HG02885 (cell line): ENCODE measurements around the gene CMTR1.
"Not testable (repeated sequence)": the region's sequence is repeated elsewhere in the genome, so short reads cannot be mapped to it uniquely, and the experiment has no call there.

Experiments
- ATAC-seq: cut with Tn5 transposase; IDR thresholded peaks from one replicate; pipeline ENCODE4 v1.9.1; 2021; ENCODE audit warnings: mild to moderate bottlenecking; ENCODE audit not compliant: unreplicated experiment, poor library complexity

The CMTR1 gene

DNA sequence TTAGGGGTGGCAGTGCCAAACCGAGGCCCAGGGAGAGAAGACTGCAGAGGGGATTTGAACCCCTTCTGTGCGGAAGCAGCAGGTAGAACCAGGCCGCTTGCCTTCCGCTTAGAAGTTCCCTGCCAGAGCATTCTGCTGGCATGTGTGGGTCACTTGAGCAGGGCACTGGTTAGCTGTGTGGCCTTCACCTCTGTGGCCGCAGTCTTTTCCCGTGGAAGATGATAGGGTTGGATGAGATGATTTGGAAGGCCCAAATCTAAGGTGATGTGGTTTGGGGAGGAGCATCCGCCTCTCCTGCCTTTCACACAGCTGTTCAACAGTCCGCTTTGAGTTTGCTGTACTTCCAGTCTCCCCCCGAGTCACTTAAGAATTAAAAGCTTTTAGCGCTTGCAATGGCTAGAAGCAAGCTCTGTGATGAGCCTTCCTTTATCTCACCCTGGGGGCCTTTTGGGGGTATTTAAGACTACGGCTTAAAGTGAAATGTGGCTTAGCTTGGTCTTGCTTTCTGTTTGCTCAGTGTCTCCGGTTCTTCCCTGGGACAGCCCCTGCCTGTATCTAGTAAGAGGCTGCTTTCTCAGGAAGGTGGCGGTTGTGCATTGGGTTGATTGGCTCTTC is 743 bp downstream of the CMTR1 start:
- ATAC-seq: peak; percentile 18

DNA sequence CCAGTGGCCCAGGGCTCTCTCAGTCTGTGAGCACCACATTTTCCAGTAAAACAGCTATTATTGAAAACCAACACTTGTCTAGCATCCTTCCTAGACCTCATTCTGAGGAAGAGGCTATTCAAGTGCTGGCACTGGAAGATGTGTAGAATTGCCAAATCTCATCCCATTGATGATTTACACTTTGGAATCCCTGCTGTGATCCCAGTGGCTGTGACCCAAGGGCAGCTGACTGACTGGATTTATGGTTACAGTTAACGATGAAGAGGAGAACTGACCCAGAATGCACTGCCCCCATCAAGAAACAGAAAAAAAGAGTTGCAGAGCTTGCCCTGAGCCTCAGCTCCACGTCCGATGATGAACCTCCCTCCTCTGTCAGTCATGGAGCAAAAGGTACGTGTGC is 2.4 kb downstream of the CMTR1 start:
- no peak for ATAC-seq

DNA sequence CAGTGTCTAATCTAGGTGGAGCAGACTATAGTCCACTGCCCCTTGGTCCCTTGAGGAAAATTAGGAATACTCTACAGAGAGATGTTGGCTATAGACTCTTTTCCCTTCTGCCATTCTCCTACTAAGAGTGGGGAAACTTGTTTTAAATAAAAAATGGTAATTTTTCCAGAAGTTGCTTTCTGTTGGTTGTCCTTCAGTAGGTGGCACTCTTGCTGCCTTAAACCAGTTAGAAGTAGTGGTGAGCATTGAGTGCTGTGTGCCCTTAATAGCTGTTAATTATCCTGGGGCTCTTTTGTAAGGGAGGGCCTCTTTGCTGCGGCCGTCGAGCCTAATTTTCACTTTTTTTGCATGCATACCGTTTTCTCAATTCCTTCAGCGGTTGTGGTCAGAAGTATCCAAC is 2.8 kb downstream of the CMTR1 start:
- ATAC-seq: no peak

DNA sequence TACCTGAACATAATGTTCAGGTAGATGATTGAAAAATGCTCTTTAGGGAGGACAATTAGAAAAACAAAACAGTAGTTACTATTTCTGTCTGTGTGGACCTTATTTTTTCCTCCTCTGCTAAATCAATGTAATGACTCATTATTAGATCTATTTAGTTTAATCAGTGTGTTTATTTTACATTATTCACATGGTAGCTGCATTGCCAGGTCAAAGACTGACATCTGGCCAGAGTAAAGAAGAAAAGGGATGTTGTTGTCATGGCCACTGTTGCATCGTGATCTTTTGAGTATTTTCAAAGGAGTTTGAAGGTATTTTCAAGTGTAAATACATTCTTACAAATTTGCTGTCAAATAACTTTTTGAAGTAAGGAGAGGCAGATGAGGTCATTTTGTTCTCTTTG is 5.9 kb downstream of the CMTR1 start:
- no peak for ATAC-seq

GRCh38 chr6:37441651-37442050 is 8.6 kb downstream of the CMTR1 start:
- no peak for ATAC-seq

DNA sequence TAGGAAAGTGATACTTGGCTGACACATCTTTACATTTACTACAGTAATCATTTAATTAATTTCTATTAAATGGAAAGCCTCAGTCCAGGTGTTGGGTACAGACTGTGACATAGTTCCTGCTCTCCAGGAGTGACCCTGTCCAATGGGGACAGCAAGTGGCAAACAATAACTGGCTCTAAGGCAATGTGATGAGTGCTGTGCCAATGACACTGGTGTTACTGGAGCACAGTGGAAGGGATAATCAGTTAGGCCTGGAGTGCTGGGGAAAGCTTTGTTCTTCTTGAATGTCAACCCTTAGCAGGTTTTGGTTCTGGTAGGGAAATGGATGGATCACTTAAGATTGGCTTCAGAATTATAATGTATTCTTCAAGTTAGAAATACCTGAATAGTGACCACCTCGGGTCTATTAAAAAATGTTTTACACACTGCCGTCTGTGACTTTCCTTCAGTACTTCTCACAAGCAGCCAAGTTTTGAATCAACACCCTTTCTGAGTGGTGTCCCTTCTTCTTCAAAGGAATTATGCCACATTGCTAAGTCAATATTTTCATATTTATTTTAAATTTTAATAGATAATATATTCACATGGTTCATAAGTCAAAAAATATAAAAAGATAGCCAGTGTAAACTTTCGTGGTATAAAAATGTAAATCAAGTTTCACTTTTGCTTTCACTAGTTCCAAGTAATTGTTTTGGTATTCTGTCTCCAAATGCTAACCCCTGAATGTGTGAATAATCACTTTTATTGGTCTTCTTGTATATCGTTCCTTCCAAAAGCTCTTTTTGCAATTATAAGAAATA is 9.6 kb downstream of the CMTR1 start:
- ATAC-seq: no peak

DNA sequence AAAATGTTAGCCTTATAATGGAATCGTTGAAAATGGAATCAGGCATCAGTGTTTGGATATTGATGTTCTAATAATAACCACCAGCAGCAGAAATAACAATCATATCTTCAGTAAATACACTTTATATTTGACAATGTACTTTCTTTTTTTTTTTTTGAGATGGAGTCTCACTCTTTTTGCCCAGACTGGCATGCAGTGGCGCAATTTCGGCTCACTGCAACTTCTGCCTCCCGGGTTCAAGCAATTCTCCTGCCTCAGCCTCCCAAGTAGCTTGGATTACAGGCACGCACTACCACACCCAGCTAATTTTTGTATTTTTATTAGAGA is 10.2 kb downstream of the CMTR1 start:
- not testable (repeated sequence) for ATAC-seq

DNA sequence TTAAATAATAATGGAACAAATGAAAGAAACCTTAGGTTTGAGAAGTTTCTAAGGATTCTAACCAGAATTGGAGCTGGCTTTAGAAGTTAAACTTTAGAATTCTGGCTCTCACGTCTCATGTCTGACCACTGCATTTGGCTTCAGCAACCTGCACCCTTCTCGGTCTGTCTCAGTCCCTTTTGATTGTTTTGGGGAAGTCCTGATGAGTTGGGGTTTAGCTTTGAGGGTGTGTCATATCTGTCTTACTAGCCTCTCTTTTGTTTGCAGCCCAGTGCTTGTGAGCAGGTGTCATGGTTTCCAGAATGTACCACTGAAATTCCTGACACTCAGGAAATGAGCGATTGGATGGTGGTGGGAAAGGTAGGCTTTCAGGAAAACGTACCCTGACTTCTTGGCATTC is 17.0 kb downstream of the CMTR1 start:
- ATAC-seq: no peak

DNA sequence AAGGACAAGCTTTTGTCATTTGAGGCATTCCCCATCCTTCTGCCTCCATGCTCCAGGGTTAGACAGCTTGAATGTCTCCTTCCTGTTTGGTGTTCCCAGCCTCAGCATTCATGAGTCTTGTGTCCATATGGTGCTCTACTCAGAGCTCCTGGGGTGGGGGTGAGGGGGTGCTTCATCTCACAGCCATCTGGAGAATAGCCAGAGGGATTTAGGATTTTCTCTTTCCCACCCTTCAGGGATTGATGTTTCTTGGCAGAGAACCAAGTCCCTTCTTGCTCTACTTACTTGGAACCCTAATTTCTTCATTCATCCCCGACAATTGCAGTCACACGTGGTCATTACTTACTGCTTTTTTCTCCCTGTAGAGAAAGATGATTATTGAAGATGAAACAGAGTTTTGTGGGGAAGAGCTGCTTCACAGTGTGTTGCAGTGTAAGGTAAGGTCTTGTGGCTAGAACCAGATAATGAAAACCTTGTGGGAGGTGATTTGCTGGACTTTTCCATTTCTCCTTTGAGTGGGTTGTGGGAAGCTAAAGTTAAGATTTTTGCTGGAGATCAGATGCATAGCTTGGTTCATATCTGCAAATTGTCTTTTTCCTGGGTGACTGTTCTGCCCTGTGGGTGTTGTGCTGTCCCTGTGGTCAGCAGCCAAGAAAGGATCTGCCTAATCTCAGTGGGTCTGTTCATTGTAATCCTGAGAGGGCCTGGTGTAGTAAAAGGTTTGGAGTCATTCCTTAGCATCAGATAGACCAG is 18.6 kb downstream of the CMTR1 start:
- ATAC-seq: no peak

- ATAC-seq: no peak
These were observed 19.5 kb downstream of the CMTR1 start for GRCh38 chr6:37452522-37452921.

GRCh38 chr6:37454420-37455140 is 21.6 kb downstream of the CMTR1 start:
- no peak for ATAC-seq

GRCh38 chr6:37456126-37456525 is 23.1 kb downstream of the CMTR1 start:
- no peak for ATAC-seq

- no peak for ATAC-seq
These were observed 24.0 kb downstream of the CMTR1 start for GRCh38 chr6:37456816-37457560.

GRCh38 chr6:37459981-37460800 is 27.2 kb downstream of the CMTR1 start:
- ATAC-seq: no peak

DNA sequence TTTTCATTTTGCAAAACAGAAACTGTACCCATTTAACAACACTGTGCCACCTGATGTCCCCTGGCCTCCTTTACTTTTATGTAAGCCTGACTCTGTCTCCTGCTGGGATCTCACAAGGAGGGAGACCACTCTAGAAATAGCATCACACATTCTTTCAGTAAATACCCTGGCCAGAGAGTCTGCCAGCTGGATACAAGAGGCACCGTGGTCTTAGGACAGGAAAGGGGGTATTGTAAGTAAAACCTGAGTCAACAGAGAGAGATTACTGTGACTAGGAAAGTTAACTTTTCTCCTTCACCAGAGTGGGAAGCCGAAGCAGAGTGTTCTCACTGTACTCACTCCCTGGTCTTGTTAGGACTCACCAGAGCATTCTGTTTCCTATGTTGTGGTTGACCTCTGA is 27.8 kb downstream of the CMTR1 start:
- ATAC-seq: no peak

- no peak for ATAC-seq
These were observed 30.1 kb downstream of the CMTR1 start for GRCh38 chr6:37463110-37463509.

DNA sequence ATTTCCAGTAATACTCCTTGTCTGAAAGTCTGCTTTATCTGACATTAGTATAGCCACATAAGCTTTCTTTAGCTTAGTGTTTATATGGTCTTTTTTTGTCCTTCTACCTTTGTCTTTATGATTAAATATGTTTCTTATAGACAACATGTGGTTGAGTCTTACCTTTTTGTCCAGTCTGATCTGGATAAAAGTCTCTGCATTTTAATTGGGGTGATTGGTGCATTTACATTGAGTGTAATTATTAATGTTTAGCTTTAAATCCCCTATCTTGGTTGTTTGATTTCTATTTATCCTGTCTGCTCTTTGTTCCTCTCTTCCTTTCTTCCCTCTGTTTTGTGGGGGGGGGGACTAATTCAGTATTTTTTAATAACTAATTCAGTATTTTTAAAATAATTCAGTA is 34.7 kb downstream of the CMTR1 start:
- no peak for ATAC-seq

- no peak for ATAC-seq
These were observed 40.5 kb downstream of the CMTR1 start for GRCh38 chr6:37473364-37474095.

DNA sequence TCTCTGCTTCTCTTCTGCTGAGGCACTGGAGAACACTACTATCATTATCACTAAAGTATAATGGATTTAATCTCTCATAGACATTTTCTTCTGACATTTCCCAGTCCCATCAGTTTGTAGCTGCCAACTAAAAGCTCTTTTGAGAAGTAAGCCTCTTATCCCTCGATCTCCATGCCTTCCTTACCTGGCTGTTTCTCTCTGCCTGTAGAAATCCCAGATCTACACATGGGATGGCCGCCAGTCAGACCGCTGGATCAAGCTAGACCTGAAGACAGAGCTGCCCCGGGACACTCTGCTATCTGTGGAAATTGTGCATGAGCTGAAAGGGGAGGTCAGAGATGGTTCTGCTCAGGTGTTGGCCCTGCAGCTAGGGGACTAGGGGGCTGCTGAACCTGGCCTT is 41.3 kb downstream of the CMTR1 start:
- ATAC-seq: no peak
